Left kidney (tissue), 2 donors: ENCODE measurements around the gene FOXA2. TPM values are rescaled to one million over a fixed set of nuclear protein-coding genes. Genes with fewer than 3 reads are reported as not detected.

Experiments used
- DNase-seq: peaks from one replicate; pipeline ENCODE4 v3.0.0-alpha.2; 2013
- polyA plus RNA-seq: library from polyadenylated mRNA; unstranded; fragments of 120-200 nt; gene quantifications from one replicate; pipeline ENCODE4 v1.2.1, GENCODE V29; 2013; ENCODE audit not compliant: insufficient read length

FOXA2 gene
- polyA plus RNA-seq, 1 donor: not detected

DNA sequence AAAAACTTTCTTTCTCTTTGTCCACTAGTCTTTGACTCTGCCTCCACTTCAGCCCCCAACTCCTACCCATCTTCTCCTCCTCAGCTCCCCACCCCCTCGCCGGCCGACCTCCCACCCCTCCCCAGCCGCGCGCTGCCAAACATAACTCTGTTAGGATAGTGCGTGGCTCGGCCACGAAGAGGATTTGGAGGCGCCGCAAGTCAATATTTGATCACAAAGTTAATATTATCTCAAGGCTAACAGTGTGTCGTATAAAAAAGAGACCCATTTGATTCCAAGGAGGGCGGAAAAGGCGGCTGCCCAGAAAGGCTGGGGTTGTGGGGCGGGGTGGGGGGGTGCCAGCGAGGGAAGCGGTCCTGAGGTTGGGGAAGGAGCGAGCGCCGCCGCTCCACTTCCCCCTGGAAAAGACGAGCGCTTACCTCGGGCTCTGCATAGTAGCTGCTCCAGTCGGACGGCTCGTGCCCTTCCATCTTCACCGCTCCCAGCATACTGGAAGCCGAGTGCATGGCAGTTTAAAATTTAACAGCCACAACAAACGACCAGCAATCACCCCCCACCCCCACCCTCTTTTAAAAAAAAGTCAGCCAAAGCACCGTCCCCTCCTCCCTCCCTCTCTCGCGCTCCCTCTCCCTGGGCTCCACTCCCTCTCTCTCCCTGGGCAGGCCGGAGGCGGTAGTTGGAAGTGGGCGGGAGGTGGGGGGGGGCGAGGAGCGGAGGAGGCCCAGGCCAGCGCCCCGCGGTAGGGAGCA lies 425 bp downstream of the FOXA2 start:
- DNase-seq: no peak

DNA sequence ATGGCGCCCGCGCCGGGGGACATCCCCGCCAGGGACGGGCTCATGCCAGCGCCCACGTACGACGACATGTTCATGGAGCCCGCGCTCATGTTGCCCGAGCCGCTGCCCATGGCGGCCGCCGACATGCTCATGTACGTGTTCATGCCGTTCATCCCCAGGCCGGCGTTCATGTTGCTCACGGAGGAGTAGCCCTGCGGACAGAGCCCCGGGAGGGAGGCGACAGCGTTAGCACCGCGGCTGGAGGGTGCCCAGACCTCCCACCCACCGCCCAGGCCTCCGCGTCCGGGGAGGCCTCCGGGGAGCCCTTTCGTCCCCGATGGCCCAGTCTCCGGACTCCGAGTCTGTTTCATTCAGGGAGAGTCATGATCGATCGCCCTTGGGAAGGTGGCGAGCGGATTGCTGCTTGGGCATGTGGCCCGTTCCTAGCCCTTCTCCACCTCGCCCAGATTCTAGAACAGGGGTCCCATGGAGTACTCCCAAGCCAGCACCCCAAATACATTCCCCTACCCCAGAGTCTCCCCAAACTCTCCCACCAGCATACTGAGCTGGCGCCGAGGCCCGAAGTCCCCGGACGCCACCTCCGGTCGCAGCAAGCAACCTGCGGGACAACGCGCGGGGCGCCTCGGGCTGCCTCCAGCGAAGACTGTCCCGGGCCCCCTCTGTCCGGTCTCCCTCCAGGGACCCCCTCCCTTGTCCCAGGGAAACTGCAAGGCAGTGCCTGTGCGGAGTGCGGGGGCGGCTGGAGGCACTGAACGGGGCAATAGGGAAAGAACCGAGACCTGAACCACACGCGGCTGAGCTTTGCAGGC lies 1.2 kb downstream of the FOXA2 start:
- DNase-seq: no peak

DNA sequence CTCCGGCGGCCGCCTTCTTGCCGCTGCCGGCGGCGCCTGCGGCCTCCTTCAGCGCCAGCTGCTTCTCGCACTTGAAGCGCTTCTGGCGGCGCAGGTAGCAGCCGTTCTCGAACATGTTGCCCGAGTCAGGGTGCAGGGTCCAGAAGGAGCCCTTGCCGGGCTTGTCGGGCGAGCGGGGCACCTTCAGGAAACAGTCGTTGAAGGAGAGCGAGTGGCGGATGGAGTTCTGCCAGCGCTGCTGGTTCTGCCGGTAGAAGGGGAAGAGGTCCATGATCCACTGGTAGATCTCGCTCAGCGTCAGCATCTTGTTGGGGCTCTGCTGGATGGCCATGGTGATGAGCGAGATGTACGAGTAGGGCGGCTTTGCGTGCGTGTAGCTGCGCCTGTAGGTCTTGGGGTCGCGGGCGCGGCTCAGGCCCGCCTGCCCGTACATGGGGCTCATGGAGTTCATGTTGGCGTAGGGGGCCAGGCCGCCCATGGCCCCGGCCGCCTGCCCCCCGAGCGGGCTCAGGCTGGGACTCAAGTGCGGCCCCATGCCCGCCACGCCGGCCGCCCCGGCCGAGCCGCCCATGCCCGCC lies 1.9 kb downstream of the FOXA2 start:
- no peak for DNase-seq

DNA sequence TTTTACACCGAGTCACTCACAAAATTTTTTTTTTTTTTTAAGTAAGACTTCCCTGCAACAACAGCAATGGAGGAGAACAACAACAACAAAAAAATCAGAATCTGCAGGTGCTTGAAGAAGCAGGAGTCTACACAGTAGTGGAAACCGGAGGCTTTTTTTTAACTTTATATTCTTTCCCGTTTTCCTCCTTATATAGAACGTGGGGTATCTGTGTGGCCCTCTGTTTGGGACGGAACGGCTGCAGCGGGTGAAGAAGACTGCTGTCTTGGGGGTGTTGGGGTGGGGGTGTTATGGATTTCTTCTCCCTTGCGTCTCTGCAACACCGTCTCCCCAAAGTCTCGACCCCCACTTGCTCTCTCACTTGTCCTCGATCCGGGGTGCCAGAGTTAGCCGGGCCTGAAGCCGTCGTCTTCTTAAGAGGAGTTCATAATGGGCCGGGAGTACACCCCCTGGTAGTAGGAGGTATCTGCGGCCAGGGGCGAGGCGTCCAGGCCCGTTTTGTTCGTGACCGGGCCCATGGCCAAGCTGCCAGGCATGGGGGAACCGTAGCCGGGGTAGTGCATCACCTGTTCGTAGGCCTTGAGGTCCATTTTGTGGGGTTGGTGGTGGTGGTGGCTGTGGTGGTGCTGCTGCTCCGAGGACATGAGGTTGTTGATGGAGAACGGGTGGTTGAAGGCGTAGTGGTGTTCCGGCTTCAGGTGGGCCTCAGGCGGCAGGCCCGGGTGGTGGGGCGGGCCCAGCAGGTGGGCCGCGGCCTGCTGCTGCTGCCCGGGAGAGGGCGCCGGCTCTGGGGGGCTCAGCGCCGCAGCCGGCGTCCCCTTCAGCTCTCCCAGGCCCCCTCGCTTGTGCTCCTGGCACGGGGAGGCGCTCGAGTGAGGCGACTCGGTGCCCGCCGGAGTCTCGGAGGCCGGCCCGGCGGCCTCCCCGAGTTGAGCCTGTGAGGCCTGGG lies 2.7 kb downstream of the FOXA2 start:
- no peak for DNase-seq

DNA sequence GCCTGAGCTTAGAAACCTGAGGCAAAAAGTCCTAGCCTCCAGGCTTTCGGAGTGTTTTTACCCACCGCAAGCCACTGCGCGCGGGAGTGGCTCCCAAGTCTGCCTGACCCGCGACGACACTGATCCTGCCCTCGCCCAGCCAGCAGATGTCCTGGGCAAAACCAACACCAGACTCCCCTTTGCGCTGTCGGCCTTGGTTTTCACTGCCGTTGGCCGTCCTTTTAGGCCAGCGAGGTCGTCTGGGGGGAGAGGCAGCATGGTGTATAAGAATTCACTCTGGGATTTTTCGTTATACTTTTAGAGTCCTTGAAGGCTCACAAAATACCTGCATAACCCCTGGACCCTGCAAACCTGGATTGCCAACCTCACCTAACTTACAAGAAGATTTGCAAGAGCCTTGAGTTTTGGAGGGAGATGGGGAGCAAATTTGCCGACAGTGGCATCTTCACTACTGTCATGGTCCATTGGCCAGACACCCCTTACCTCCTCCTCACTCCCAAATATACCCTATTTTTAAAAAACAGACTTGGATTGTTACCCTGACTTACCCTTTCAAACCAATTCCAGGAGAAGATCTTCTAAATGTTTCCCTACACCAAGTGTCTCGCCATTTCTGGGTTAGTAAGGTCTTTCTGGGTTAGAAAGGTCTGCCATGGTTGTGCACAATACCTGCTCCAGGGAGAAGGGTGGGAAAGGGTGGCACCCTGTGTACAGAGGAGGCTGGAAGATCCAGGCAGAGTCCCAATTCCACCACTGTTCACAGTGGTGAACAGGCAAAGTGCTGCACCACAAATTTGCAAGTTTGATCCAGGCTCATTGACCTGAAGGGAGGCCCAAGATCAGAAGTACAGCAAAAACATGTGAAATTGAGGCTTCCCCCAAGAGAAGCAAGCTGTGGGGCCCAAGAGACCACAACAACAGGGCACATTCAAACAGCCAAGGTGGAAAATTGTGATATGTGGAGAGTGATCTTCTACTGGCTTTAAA lies 4.4 kb downstream of the FOXA2 start:
- no peak for DNase-seq

DNA sequence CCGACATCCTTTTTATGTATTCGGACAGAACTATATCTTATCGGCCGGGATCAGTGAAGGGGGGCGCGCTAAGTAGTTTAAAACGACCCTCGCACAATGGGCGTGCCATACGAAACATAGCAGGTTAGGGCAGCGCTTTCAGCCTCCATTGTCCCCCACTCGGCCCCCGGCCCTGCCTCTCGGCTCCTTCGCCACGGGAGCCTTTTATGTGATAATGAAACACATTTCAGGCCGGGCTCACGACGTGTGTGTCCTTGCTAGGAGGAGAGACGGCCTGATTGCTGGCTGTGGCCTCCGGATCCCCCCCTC lies 5.3 kb downstream of the FOXA2 start:
- DNase-seq: no peak

DNA sequence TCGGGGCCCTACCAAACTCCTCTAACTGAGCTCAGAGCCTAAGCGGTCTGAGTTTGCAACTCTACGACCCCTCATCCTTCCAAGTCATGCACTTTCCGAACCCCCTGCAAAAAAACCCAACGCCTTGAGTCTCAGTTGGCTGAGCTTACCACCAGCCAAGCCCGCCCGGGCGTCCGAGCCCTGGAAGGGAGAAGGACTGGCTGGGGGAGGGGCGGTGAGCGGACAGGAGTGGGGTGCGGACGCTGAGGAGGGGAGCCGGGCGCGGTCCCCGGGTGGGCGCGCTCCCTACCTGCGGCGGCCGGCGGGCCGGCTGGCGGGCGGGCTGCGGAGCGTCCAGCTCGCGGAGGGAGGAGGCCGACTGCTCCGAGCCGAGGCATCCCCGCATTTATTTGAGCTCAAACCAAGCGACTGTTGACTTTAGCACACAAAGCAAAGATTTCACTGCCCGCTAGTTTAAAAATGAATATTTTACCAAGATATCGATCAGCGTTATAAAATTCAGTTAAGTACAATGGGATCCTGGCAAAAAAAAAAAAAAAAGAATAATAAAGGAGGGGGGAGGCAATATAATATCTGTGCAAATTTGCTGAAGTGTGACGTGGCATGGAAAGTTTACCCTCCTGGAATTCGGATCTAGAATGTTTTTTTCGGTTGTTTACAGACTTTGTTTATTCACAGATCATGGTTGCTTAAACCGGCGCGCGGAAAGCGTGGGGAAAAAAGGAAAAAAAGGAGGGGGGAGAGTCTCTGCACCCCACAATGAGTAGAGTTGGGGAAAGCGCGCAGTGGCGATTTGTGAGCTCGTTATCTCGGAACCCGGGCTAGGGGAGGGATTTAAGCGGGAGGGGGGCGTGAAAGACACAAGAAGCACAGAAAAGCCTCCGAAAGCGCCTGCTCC lies 5.9 kb downstream of the FOXA2 start:
- DNase-seq: no peak

DNA sequence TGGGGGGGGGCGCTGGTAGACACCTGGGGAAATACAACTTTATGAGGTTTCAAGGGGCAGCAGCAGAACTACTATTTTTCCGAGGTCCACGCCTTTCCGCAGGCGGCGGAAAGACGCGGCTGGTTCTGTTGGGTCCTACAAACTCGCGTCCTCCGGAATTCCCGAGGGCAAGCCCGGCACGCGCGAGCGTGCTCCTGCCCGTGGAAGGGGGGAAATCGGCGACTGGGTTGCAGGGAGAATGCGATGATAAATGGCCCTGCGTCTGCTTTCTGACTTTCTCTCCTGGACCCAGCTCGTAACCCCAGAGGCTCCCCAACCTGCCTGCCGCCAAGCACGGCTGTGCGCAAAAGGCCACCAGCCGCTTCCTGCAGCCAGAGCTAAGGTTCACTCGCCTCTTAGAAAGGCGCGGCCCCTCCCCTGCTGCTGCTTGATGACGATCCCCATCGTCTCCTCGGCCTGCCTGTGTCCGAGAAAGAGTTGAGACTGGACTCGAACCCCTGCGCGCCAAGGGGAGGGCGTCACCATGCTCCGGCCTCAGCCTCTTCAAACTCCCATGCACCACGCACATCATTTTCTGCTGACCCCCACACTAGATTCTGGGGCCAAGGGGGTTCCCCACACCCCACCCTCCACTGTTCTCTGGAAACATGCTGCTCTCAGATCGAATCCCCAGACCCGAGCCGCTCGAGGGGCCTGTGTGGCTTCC lies 6.7 kb downstream of the FOXA2 start:
- DNase-seq: no peak

DNA sequence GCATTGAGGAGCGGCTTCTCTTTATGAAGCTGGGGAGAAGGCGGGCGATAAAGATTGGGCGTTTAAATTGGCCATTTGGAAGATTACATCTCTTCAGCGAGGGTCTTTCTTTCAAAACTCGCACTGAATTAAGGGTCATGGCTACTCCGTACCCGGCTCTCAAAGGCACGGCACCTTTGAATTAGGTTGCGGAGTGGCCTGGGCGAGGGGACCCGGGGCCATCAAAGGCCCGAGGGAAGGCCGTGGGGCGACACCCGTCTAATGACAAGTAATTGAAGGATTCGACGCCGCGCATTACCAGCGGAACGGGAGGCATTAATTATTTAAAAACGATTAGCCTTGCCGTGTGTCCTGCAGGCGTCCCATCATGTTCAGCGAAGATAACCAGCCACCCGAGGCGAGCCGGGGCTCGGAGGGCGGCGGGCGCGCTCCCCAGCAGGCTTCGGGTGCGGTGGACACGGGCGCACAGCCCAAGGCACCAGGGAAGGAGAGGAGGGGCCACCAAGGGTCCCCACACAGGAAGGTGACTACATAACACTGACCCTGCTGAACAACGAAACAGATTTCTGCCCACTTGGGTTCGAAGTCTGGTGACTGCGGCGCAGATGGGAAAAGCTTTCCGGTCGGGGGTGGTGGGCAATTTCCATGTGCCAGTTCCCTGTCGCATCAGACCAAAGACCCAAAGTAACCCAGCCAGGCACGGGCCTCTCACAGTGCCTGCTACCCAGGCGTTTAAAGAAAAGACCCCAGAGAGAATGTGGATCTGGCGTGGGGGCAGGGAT lies 7.4 kb downstream of the FOXA2 start:
- DNase-seq: no peak

DNA sequence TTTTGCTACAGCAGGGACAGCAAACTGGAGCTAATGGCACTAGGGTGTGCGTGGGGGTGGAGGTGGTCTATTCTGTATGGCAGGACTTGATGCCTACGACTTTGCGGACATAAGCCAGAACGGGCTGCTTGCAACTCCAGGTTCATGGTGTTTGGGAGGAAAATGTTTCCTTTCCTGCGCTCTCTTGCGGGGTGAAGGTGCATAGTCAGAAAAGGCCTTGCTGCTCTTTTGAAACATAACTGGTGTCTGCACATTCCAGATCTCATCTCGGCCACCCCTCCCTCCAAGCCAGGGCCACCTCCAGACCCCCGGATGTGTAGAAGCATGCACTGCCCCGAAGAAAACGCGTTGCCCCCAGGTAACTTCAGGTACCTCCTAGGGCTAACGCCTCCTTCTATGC lies 8.1 kb downstream of the FOXA2 start:
- no peak for DNase-seq

DNA sequence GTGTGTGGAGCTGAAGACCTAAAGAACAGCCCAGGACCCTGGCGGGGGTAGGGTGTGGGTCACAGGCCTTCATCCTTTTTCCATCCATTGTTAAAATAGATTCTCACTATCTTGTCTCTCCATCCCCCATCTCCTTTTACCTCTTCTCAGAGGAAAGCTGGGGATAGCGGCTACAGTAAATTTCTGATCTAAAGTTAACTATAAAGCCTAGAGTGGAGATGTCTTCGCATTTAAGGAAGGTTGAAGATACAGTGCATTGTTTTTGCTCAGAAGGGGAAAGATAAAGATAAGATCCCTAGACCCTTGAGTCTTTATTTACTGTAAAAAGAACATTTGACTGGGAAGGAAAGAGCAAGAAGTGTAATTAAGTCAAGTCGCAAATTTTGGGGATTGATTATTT lies 8.6 kb downstream of the FOXA2 start:
- DNase-seq: no peak

DNA sequence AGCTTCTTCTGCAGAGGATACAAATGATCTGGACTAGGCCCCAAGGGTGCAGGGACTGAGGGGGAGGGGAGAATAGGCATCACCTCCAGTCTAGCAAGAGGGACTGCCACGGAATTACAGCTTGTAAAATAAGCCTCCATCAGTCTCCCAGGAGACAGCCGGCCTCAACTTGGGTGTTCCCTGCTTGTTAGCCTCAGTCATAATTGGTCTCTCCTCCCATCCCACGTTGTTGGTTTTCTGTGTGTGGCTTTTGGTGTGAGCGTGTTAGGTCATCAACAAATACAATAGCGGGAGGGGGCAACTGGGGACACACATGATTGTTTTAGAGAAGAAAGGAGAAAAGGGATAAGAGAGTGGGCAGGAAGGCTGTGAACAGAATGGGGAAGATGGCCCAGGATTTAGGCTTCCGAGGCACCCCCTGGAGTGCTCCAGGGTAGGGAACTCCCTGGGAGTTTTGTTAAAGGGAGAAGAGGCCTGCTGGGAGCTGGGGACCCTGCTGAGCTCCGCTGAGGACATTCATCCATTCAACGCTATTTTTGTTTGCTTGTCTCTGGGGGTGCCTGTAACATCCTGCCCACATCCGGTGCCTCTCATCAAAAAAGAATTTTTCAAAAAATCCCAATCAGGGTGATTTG lies 9.2 kb downstream of the FOXA2 start:
- no peak for DNase-seq

DNA sequence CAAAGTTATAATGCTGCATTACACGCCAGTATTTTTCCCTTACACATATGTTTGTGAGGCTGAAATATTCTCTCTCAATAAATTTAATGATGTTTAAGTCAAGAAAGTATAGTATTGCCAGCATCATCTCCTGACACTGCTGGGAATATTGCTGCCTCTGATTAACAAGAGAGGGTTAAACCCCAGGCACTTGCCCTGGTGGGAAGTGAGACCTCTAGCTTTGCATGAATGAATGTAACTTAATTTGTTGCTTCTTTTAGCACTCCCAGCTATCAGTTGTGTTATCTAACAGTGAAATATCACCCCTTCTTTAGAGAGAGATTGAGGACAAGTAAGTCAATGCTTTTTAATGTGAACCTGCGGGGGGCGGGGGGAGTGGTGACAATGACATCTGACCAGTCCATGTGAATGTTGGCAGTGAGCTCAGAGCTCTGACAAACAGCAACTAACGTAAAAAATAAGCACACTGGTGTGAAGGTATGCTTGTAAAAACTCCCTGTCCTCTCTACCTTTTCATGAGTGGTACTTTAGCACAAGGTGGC lies 9.8 kb downstream of the FOXA2 start:
- DNase-seq: no peak

DNA sequence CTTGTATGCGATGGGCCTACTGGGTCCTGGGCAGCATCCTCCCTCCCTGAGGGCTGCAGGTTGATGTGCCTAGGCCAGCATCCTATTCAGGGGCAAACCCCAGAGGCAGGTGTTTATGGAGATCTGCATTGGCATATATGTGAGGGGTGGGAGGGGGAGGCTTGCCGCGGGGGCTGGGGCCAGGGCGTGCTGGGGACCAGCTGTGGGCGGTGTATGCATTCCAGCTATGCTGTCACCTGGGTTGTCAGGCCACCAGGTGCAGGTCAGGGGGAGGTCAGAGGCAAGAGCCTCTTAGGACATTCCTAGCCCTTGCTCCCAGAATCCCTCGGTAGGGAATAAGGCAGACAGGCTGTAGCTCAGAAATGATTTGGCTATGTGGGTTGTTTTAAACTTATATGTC lies 11.9 kb downstream of the FOXA2 start:
- no peak for DNase-seq

DNA sequence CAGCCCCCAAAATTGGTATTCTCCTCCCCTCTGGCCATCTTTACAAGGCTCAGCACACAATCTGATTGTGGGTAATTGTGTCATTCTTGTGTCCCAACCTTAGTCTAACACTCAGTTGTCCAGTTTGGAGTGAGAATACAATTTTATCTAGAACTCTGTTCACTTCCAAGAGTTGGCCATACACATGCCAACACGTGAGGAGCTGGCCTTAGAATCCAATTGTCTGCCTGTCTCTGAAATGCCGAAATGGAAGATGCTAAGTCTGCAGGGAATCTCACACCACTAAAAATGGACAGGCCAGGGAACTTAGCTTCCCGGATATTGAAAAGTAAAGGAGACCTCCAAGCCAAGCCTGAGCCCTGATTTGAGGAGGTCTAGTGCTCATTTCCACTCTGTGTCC lies 12.3 kb downstream of the FOXA2 start:
- no peak for DNase-seq

DNA sequence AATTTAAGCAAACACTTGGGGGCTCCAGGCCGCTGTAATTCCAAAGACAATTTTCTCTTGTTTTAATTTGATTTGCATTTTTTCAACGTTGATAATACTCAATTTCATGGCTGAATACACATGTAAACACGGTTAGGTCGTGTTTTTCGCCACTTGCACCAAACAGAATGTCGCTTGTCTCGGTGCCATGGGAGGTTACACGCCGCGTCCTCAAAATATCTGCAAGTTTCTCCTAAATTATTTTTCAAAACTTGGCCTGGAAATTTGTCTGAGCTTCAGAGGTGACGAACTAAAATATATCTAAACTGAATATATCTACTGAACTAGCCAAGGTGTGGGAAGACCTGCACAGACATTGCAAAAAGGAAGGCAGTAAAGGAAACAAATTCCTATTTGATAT lies 15.0 kb downstream of the FOXA2 start:
- DNase-seq: no peak

DNA sequence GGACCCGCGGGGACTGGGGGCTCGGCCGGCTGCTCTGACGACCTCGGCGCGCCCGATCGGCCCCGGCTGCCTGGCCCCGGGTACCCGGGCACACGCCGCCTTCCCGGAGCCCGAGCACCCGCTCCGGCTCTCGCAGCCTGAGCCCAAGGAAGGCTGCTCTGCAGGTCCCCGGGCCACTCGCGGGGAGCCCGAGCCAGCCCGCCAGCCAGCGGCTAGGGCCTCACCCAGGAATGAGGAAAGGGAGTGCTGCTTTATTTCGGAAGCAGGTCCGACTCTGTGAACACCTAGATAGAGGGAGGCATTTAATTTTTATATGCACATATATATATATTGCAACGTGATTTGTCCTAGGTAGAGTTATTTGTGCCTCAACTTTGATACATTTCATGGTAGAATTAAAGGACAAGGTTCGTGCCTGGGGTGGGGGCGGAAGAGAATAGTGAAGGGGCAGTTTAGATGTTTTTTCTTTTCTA lies 15.5 kb downstream of the FOXA2 start:
- no peak for DNase-seq
